ENCODE measurements around the gene SUPT5H. TPM values are rescaled to one million over a fixed set of nuclear protein-coding genes. Genes with fewer than 3 reads are reported as not detected.

Gene SUPT5H
- total RNA-seq, 2 donors from 2014 or later = 79.8 to 246 TPM

- WGBS = 57% methylated on average over 35 of the region's 35 CpGs
- Histone ChIP-seq H3K36me3 (no peaks in the 10 kb centered on the region), H3K4me3 (no peak overlapping the region), H3K4me1 (replicated peaks) (no peaks in the 10 kb centered on the region), H3K9me3 (no peaks in the 10 kb centered on the region), H3K27me3 (replicated peaks; ENCODE audit: insufficient read depth) (no peaks in the 10 kb centered on the region), H3K27ac (peak overlapping the region in 1 of 2 donors; percentile 100)
- intact Hi-C loops (cut with DNase I) = no loop called here
- no peak for DNase-seq (ENCODE audit: low spot score)
- TF ChIP-seq CTCF (IDR thresholded peaks at IDR 0.05) (no peak), POLR2A (IDR thresholded peaks at IDR 0.05) (no peak), POLR2AphosphoS5 (IDR thresholded peaks at IDR 0.05) (no peak)
These were observed 30.0 kb upstream of the SUPT5H start for GRCh38 chr19:39415111-39416046.

GRCh38 chr19:39416152-39417120 lies 28.9 kb upstream of the SUPT5H start:
- intact Hi-C loops (cut with DNase I) = no loop called here
- no peak for DNase-seq (ENCODE audit: low spot score)
- H3K9me3 ChIP-seq = no peaks in the 10 kb centered on the region
- TF ChIP-seq CTCF (IDR thresholded peaks at IDR 0.05) (no peak), POLR2A (IDR thresholded peaks at IDR 0.05) (no peak), POLR2AphosphoS5 (IDR thresholded peaks at IDR 0.05) (no peak)
- H3K36me3 ChIP-seq = no peaks in the 10 kb centered on the region
- H3K4me3 ChIP-seq = no peak overlapping the region
- no peaks in the 10 kb centered on the region for H3K27me3 ChIP-seq (replicated peaks; ENCODE audit: insufficient read depth)
- H3K4me1 ChIP-seq (replicated peaks) = no peaks in the 10 kb centered on the region
- WGBS = 71% methylated on average over 18 of the region's 27 CpGs
- H3K27ac ChIP-seq = no peak overlapping the region

- no peak overlapping the region for H3K4me3 ChIP-seq
- no peaks in the 10 kb centered on the region for H3K27me3 ChIP-seq (replicated peaks; ENCODE audit: insufficient read depth)
- DNase-seq (ENCODE audit: low spot score) = no peak
- intact Hi-C loops (cut with DNase I) = no loop called here
- TF ChIP-seq POLR2AphosphoS5 (IDR thresholded peaks at IDR 0.05) (no peak), CTCF (IDR thresholded peaks at IDR 0.05) (no peak), POLR2A (IDR thresholded peaks at IDR 0.05) (no peak)
- H3K9me3 ChIP-seq = no peaks in the 10 kb centered on the region
- no peaks in the 10 kb centered on the region for H3K4me1 ChIP-seq (replicated peaks)
- H3K27ac ChIP-seq = no peak overlapping the region
- WGBS = 86% methylated on average over 29 of the region's 30 CpGs
- H3K36me3 ChIP-seq = no peaks in the 10 kb centered on the region
These were observed 27.8 kb upstream of the SUPT5H start for GRCh38 chr19:39417463-39418181.

- no peaks in the 10 kb centered on the region for H3K36me3 ChIP-seq
These were observed 26.4 kb upstream of the SUPT5H start for GRCh38 chr19:39419003-39419402.

More at GRCh38 chr19:39419003-39419402, 26.4 kb upstream of the SUPT5H start:
- no peaks in the 10 kb centered on the region for H3K9me3 ChIP-seq
- no peak for DNase-seq (ENCODE audit: low spot score)
- H3K4me1 ChIP-seq (replicated peaks) = no peaks in the 10 kb centered on the region
- H3K27me3 ChIP-seq (replicated peaks; ENCODE audit: insufficient read depth) = no peaks in the 10 kb centered on the region
- intact Hi-C loops (cut with DNase I) = no loop called here
- no peak overlapping the region for H3K4me3 ChIP-seq
- TF ChIP-seq CTCF (IDR thresholded peaks at IDR 0.05) = no peak
- TF ChIP-seq POLR2AphosphoS5 (IDR thresholded peaks at IDR 0.05) = no peak
- no peak for TF ChIP-seq POLR2A (IDR thresholded peaks at IDR 0.05)
- no peak overlapping the region for H3K27ac ChIP-seq
- 92% methylated on average over 9 of the region's 9 CpGs for WGBS

Measured in prostate gland (tissue), 2 donors.